Thyroid gland (tissue), 4 donors: ENCODE results near the gene ADAMTS9. TPM values are rescaled to one million over a fixed set of nuclear protein-coding genes. Genes with fewer than 3 reads are reported as not detected.

ENCODE experiments used
- DNase-seq, 2 donors: peaks; one replicate each; pipeline ENCODE4 v3.0.0-alpha.2; 2019
- H3K27ac ChIP-seq, 3 donors: fragments of 200-600 bp; sonication (generic); 1 replicate in 2 of 3; 2 replicates in 1 of 3; pipeline ENCODE4 v1.5.1; 2016 to 2019; ENCODE audit warnings: mild to moderate bottlenecking in 1 of 3, moderate library complexity in 1 of 3
- H3K27me3 ChIP-seq: fragments of 200-600 bp; sonication (generic); one replicate; pipeline ENCODE4 v1.5.1; 2019
- H3K36me3 ChIP-seq, 2 donors: fragments of 200-600 bp; sonication (generic); one replicate each; pipeline ENCODE4 v1.5.1; 2016 to 2019
- H3K4me1 ChIP-seq, 2 donors: fragments of 200-600 bp; sonication (generic); one replicate each; pipeline ENCODE4 v1.5.1; 2017 to 2019
- H3K4me3 ChIP-seq, 3 donors: fragments of 200-600 bp; sonication (generic); replicated peaks in 1 of 3; 1 replicate in 2 of 3; 2 replicates in 1 of 3; pipeline ENCODE4 v1.5.1; 2016; ENCODE audit warnings: mild to moderate bottlenecking in 1 of 3
- H3K9me3 ChIP-seq: fragments of 200-600 bp; sonication (generic); one replicate; pipeline ENCODE4 v1.5.1; 2017
- POLR2A ChIP-seq, 2 donors: fragments of 450-650 bp; IDR thresholded peaks; one replicate each; pipeline ENCODE4 v1.6.1; 2017; ENCODE audit warnings: antibody characterized with exemption in 2 of 2, mild to moderate bottlenecking in 2 of 2, moderate library complexity in 1 of 2
- WGBS, 2 donors: methylation state at CpG; one replicate each; pipeline ENCODE4 v1.1.5; 2017; 5-methylcytosine and 5-hydroxymethylcytosine counted together
- intact Hi-C: fragments of 100-400 bp; cut with DNase I; formaldehyde crosslinking; loops from one replicate; pipeline ENCODE4 v1.15.1; 2023
- total RNA-seq, 4 donors: library from RNA; depleted of rRNA; stranded (reverse); fragments of >200 nt; gene quantifications; one replicate each; pipeline ENCODE4 v1.2.3, GENCODE V29; 2016
- TF ChIP-seq, protein P1 (sequence below), 6 experiments: fragments of 200-600 bp in 3 of 6; fragments of 450-650 bp in 3 of 6; sonication (generic) in 3 of 6; IDR thresholded peaks; one replicate each; pipeline ENCODE4 v1.5.1; 2016 to 2019; ENCODE audit warnings: antibody characterized with exemption in 6 of 6, mild to moderate bottlenecking in 2 of 6, inconsistent platforms in 1 of 6, moderate library complexity in 1 of 6

Gene ADAMTS9
- total RNA-seq, 4 donors from 2014 or later: 20.2 to 142 (median 74.9) TPM

DNA sequence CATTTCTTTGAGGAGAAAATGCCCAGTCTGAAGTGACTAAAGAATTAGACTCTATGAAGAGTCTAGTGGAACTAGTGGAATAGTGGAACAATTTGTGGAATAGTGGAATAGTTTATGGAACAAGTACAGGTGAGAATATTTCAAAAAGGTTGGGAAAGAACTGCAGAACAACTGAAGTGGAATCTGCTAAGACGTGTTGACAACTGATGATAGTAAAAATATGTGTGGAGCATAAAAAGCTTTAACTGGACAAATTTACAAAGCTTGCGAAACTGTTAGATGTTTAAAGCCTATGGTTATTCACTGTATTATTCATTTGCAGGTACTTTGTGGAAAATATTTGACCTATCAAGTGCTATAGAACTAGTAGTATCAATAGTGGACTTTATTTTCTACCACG, 164.5 kb downstream of the ADAMTS9 start:
- no peak overlapping the region for H3K27ac ChIP-seq
- H3K27me3 ChIP-seq: no peaks in the 10 kb centered on the region
- no peaks in the 10 kb centered on the region for H3K4me1 ChIP-seq
- H3K9me3 ChIP-seq: no peaks in the 10 kb centered on the region
- intact Hi-C loops: no loop called here
- no peak for DNase-seq
- TF ChIP-seq, protein P1, sequence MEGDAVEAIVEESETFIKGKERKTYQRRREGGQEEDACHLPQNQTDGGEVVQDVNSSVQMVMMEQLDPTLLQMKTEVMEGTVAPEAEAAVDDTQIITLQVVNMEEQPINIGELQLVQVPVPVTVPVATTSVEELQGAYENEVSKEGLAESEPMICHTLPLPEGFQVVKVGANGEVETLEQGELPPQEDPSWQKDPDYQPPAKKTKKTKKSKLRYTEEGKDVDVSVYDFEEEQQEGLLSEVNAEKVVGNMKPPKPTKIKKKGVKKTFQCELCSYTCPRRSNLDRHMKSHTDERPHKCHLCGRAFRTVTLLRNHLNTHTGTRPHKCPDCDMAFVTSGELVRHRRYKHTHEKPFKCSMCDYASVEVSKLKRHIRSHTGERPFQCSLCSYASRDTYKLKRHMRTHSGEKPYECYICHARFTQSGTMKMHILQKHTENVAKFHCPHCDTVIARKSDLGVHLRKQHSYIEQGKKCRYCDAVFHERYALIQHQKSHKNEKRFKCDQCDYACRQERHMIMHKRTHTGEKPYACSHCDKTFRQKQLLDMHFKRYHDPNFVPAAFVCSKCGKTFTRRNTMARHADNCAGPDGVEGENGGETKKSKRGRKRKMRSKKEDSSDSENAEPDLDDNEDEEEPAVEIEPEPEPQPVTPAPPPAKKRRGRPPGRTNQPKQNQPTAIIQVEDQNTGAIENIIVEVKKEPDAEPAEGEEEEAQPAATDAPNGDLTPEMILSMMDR (IDR thresholded peaks at IDR 0.05): no peak
- no peak for TF ChIP-seq POLR2A (IDR thresholded peaks at IDR 0.05)
- WGBS, 2 donors: 61 to 65% methylated on average over 3 of the region's 3 CpGs
- H3K36me3 ChIP-seq: no peaks in the 10 kb centered on the region
- no peak overlapping the region for H3K4me3 ChIP-seq

DNA sequence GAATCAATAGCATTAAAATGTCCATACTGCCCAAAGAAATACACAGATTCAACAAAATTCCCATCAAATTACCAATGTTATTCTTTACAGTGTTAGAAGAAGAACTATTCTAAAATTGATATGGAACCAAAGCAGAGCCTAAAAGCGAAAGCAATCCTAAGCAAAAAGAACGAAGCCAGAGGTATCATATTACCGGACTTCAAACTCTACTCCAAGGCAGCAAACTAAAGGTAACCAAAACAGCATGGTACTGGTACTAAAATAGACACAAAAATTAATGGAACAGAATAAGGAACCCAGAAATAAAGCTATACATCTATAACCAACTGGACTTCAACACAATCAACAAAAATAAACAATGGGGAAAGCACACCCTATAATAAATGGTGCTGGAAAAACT, 167.5 kb downstream of the ADAMTS9 start:
- Histone ChIP-seq H3K36me3 (no peaks in the 10 kb centered on the region), H3K4me1 (no peaks in the 10 kb centered on the region), H3K9me3 (no peaks in the 10 kb centered on the region), H3K27ac (no peak overlapping the region), H3K4me3 (no peak overlapping the region), H3K27me3 (no peaks in the 10 kb centered on the region)
- no peak for DNase-seq
- 89 to 90% methylated on average over 3 of the region's 3 CpGs for WGBS, 2 donors
- TF ChIP-seq, protein P1 (IDR thresholded peaks at IDR 0.05): no peak
- no peak for TF ChIP-seq POLR2A (IDR thresholded peaks at IDR 0.05)
- intact Hi-C loops: no loop called here

DNA sequence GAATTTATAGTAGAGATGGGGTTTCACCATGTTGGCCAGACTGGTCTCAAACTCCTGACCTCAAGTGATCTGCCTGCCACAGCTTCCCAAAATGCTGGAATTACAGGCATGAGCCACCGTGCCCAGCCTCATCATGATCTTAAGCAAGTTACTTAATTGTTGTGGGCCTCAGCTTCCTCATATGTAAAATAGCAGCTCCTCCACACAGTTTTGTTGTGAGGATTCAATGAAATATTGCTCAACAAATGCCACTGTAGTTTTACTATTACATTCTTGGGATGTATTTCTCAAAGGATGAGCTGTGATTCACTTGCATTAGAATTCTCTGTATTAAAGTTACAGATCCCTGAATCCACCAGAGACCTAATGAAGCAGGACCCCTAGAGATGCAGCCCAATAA, 168.8 kb downstream of the ADAMTS9 start:
- Histone ChIP-seq H3K27me3 (no peaks in the 10 kb centered on the region), H3K4me1 (no peaks in the 10 kb centered on the region), H3K9me3 (no peaks in the 10 kb centered on the region), H3K27ac (no peak overlapping the region), H3K36me3 (no peaks in the 10 kb centered on the region), H3K4me3 (no peak overlapping the region)
- WGBS, 2 donors: 82 to 91% methylated on average over 1 of the region's 1 CpG
- intact Hi-C loops: no loop called here
- TF ChIP-seq POLR2A (IDR thresholded peaks at IDR 0.05): no peak
- TF ChIP-seq, protein P1 (IDR thresholded peaks at IDR 0.05): no peak
- no peak for DNase-seq

DNA sequence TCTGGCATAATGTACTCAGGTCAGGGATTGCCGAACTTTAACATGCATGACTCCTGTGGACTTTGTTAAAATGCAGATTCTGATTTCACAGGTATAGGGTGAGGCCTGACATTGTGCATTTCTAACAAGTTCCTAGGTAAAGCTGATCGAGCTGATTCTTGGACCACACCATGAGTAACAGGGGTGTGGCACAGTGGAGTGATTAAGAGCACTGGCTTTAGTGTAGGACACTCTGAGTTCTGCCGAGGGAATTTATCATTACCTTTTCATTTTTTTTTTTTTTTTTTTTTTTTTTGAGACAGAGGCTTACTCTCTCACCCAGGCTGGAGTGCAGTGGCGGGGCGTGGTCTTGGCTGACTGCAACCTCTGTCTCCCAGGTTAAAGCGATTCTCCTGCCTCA, 169.3 kb downstream of the ADAMTS9 start:
- DNase-seq: no peak
- no peaks in the 10 kb centered on the region for H3K27me3 ChIP-seq
- no peaks in the 10 kb centered on the region for H3K36me3 ChIP-seq
- WGBS, 2 donors: 90 to 96% methylated on average over 6 of the region's 6 CpGs
- intact Hi-C loops: no loop called here
- H3K4me1 ChIP-seq: no peaks in the 10 kb centered on the region
- TF ChIP-seq, protein P1 (IDR thresholded peaks at IDR 0.05): no peak
- no peak for TF ChIP-seq POLR2A (IDR thresholded peaks at IDR 0.05)
- no peak overlapping the region for H3K27ac ChIP-seq
- H3K9me3 ChIP-seq: no peaks in the 10 kb centered on the region
- H3K4me3 ChIP-seq: no peak overlapping the region

DNA sequence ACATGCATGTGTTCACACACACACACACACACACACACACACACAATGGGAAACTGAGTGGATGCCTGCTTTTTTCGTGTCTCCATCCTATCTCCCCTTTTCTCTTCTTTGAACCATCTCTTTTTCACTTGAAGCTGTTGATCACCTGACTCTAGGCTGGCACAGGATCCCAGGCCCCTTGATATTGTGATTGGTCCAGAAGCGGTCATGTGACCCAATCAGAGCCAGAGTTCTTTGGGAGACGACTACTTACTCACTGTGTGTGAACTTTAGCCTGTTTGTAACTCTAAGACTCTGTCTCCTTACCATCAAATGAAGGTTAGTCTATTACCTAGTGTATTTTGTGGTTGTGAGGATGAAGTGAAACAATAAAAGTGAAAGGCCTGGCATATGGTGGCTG, 172.9 kb downstream of the ADAMTS9 start:
- 88 to 93% methylated on average over 3 of the region's 3 CpGs for WGBS, 2 donors
- intact Hi-C loops: no loop called here
- no peak for DNase-seq

More for the DNA sequence above, 172.9 kb downstream of the ADAMTS9 start:
- TF ChIP-seq, protein P1 (IDR thresholded peaks at IDR 0.05): no peak
- no peak for TF ChIP-seq POLR2A (IDR thresholded peaks at IDR 0.05)
- H3K36me3 ChIP-seq: no peaks in the 10 kb centered on the region
- H3K27me3 ChIP-seq: no peaks in the 10 kb centered on the region
- no peaks in the 10 kb centered on the region for H3K4me1 ChIP-seq
- no peaks in the 10 kb centered on the region for H3K9me3 ChIP-seq
- no peak overlapping the region for H3K4me3 ChIP-seq
- no peak overlapping the region for H3K27ac ChIP-seq
